ENCODE data around the gene IRF2BPL.
A peak's percentile ranks its signal among the peaks of the same experiment; 100 is the strongest.

Gene IRF2BPL

GRCh38 chr14:77051116-77051515 lies 22.6 kb upstream of the IRF2BPL start:
- no peaks in the 10 kb centered on the region for H3K27me3 ChIP-seq (ENCODE audit: control insufficient read depth, insufficient read depth, low read length)
- H3K9ac ChIP-seq (ENCODE audit: low read length) = no peak overlapping the region
- peaks cover 29% of the 10 kb centered on the region for H3K4me1 ChIP-seq (ENCODE audit: control insufficient read depth, insufficient read depth, low read length)
- no peaks in the 10 kb centered on the region for H3K36me3 ChIP-seq (ENCODE audit: control insufficient read depth, insufficient read depth, low read length)
- H3K9me3 ChIP-seq (ENCODE audit: control insufficient read depth, low read length) = no peaks in the 10 kb centered on the region
- no peak overlapping the region for H3K4me3 ChIP-seq (ENCODE audit: low read length)

- Histone ChIP-seq H3K9ac (ENCODE audit: low read length) (no peak overlapping the region), H3K36me3 (ENCODE audit: control insufficient read depth, insufficient read depth, low read length) (no peaks in the 10 kb centered on the region), H3K9me3 (ENCODE audit: control insufficient read depth, low read length) (no peaks in the 10 kb centered on the region), H3K27me3 (ENCODE audit: control insufficient read depth, insufficient read depth, low read length) (no peaks in the 10 kb centered on the region), H3K4me3 (ENCODE audit: low read length) (no peak overlapping the region), H3K4me1 (ENCODE audit: control insufficient read depth, insufficient read depth, low read length) (peaks cover 48% of the 10 kb centered on the region)
Observed at GRCh38 chr14:77046721-77047120, 18.2 kb upstream of the IRF2BPL start.

DNA sequence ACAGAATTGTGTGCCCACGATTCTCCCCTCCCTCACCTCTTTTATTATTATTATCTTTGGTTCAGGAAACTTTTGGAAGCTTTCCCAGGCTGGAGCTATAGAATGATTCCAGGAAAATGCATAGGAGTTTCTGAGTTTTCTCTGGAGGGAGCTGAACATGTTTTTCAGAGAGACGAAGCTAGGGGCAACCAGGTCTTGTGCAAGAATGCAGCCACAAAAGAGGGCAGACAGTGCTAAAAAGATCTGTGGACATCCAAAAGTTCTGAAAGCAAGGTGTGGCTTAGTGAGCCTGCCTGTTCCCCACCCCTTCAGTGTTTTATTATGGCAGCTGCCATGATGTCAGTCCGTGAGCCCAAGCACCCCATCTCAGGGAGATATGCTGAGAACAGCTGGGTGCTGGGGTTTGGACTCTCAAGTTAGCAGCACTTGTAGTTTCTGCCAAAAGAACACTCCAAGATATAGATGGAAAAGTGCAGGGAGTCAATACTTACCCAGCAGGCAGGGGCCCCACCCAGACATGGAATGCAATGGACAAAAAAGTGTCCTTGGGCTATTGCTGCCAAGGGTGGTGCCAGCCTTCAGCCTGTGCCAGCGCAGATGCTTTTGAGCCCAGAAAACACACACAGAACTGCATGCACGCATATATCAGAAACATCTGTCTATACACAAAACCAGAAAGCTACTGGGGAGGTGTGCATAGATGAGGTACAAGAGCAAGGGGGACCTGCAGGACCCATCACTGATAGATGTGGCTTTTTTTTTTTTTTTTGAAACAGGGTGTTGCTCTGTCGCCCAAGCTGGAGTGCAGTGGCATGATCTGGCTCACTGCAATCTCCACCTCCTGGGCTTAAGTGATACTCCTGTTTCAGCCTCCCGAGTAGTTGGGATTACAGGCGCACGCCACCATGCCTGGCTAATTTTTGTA lies 17.0 kb upstream of the IRF2BPL start:
- Histone ChIP-seq H3K27me3 (ENCODE audit: control insufficient read depth, insufficient read depth, low read length) (no peaks in the 10 kb centered on the region), H3K9ac (ENCODE audit: low read length) (peak overlapping the region; percentile 8), H3K36me3 (ENCODE audit: control insufficient read depth, insufficient read depth, low read length) (no peaks in the 10 kb centered on the region), H3K4me3 (ENCODE audit: low read length) (no peak overlapping the region), H3K9me3 (ENCODE audit: control insufficient read depth, low read length) (no peaks in the 10 kb centered on the region), H3K4me1 (ENCODE audit: control insufficient read depth, insufficient read depth, low read length) (peaks cover 52% of the 10 kb centered on the region)

DNA sequence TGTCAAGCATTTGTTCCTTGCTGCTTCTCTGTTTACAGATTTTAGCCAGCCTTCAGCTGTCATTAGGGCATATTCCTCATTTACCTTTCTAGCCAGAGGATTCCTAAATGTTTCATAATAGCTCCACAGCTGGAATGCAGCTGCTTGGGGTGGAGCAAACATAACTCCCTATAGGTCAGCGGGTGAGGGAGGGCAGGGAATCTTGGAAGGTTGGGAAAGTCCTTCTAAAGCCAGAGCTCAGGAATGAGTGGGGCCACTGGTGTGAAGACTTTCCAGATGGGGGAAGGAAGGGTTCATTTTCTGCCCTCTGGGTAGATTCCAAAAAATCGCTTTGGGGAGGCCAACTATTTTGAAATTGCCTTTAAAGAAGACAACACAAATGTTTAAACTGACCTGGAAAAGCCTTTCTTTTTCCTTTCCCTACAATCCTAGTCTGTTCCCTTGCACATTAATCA lies 16.3 kb upstream of the IRF2BPL start:
- Histone ChIP-seq H3K27me3 (ENCODE audit: control insufficient read depth, insufficient read depth, low read length) (no peaks in the 10 kb centered on the region), H3K36me3 (ENCODE audit: control insufficient read depth, insufficient read depth, low read length) (no peaks in the 10 kb centered on the region), H3K9ac (ENCODE audit: low read length) (peak overlapping the region; percentile 8), H3K4me3 (ENCODE audit: low read length) (no peak overlapping the region), H3K4me1 (ENCODE audit: control insufficient read depth, insufficient read depth, low read length) (peaks cover 55% of the 10 kb centered on the region), H3K9me3 (ENCODE audit: control insufficient read depth, low read length) (no peaks in the 10 kb centered on the region)

GRCh38 chr14:77043984-77044485 lies 15.5 kb upstream of the IRF2BPL start:
- Histone ChIP-seq H3K4me3 (ENCODE audit: low read length) (no peak overlapping the region), H3K27me3 (ENCODE audit: control insufficient read depth, insufficient read depth, low read length) (no peaks in the 10 kb centered on the region), H3K9ac (ENCODE audit: low read length) (peak overlapping the region; percentile 47), H3K9me3 (ENCODE audit: control insufficient read depth, low read length) (no peaks in the 10 kb centered on the region), H3K36me3 (ENCODE audit: control insufficient read depth, insufficient read depth, low read length) (no peaks in the 10 kb centered on the region), H3K4me1 (ENCODE audit: control insufficient read depth, insufficient read depth, low read length) (peaks cover 62% of the 10 kb centered on the region)

DNA sequence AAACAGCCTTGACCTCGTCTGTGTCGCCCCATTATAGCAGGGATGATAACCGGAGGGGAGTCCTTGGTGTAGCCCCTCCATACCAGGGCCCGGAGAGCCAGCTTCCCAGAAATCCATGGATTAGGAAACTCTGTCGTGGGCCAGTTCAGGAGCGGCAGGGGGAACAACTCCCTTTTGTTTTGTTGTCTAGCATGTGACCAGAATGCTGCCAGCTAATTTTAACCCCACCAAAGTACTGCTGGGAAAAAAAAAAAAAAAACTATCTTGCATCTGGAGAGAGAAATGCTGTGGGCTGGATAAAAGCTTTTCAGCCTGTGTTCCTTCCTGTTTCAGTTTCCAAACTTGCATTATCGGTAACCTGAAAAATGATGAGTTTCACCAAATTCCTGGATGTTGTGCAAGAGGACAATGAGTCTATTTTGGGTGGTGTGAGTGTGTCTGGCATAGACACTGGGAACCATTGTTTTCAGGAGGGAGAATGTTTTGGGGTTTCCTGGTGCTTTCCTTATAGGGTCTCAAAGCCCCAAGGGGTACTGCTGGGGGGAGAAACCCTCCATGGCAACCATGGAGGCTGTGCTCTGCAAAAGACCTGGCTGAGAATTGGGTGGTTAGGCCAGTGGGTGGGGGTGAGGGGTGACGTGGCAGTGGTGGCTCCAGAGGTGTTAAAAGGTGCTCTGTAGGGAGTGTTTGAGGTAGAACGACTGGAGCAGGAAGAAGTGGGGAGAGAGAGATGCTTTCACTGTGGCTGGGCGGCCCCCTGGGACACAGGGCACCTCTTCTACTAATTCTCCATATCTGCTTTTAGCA lies 14.9 kb upstream of the IRF2BPL start:
- Histone ChIP-seq H3K9ac (ENCODE audit: low read length) (peak overlapping the region; percentile 47), H3K4me3 (ENCODE audit: low read length) (no peak overlapping the region), H3K4me1 (ENCODE audit: control insufficient read depth, insufficient read depth, low read length) (peaks cover 69% of the 10 kb centered on the region), H3K36me3 (ENCODE audit: control insufficient read depth, insufficient read depth, low read length) (no peaks in the 10 kb centered on the region), H3K9me3 (ENCODE audit: control insufficient read depth, low read length) (no peaks in the 10 kb centered on the region), H3K27me3 (ENCODE audit: control insufficient read depth, insufficient read depth, low read length) (no peaks in the 10 kb centered on the region)

DNA sequence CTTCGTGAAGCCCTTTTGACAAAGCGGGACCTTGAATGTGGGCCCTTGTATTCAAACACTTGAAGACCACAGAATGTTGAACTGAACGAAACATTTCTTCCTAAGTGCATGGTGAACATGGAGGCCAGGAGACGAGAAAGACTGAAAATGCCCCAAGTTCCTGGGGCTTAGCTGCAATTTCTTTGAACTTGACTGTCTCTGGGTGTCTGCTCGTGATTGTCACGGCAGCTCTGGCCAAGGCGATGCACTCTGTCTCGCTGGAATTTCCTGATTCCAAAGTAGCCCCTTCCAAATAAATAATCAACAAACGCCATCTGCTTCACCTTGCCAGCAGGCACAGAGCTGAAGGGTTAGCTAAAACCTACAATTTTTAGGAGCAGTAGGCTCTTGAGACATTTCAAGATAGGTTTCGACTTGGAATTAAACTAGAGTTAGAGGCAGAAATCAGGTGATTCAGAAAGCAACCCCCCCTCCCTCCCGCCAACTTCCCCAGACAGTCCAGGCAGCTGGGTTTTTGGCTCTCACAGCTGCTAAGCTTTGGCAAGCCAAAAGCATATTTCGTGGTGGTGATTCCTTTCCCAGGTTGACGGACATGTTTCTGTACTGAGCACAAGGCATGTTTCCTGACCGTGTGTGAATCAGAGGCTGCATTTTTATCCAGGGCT lies 13.5 kb upstream of the IRF2BPL start:
- Histone ChIP-seq H3K27me3 (ENCODE audit: control insufficient read depth, insufficient read depth, low read length) (no peaks in the 10 kb centered on the region), H3K9me3 (ENCODE audit: control insufficient read depth, low read length) (no peaks in the 10 kb centered on the region), H3K9ac (ENCODE audit: low read length) (peak overlapping the region; percentile 29), H3K4me1 (ENCODE audit: control insufficient read depth, insufficient read depth, low read length) (peaks cover 78% of the 10 kb centered on the region), H3K4me3 (ENCODE audit: low read length) (no peak overlapping the region), H3K36me3 (ENCODE audit: control insufficient read depth, insufficient read depth, low read length) (no peaks in the 10 kb centered on the region)

DNA sequence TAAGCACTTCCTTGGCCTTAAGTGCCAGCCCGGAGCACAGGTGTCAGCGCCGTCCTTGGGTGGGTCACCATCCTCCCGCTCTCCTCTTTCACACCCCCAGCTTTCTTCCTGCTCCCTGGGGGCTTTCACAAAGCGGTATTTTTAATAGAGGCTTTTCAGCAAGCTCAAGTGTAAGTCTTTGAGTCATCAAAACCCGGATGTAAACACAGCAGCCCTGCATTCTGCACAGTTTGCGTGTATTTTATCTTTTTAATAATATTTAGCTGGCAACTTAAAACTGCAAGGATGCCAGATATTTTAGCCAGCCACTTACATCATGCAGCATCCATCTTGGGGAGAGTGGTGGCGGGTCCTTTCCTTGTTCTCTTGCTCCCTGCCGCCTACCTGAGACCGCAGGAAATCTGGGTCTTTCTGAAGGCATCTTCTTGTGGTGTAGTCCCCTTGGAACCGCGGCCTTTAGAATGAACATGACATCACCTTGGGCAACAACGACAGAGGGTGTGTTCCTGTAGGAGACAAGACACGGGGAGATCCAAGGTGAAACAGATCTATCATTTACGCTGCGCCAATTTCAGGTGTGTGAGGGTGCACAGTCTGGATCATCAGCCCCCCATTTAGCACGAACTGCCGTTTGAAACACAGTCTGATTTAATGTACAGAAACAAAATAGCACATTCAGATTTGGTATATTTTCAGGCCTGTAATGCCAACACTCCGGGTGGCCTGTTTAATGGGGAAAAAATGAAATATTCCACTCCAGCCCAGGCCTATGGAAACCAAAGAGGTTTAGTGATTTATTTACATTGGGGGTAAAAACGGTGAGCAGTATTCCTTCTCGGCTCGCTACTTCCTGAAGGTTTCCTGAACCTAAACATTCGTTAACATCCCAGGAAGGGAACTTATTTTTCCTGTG lies 12.5 kb upstream of the IRF2BPL start:
- Histone ChIP-seq H3K9ac (ENCODE audit: low read length) (peak overlapping the region; percentile 56), H3K36me3 (ENCODE audit: control insufficient read depth, insufficient read depth, low read length) (no peaks in the 10 kb centered on the region), H3K27me3 (ENCODE audit: control insufficient read depth, insufficient read depth, low read length) (no peaks in the 10 kb centered on the region), H3K4me1 (ENCODE audit: control insufficient read depth, insufficient read depth, low read length) (peaks cover 79% of the 10 kb centered on the region), H3K4me3 (ENCODE audit: low read length) (peak overlapping the region; percentile 68), H3K9me3 (ENCODE audit: control insufficient read depth, low read length) (no peaks in the 10 kb centered on the region)

DNA sequence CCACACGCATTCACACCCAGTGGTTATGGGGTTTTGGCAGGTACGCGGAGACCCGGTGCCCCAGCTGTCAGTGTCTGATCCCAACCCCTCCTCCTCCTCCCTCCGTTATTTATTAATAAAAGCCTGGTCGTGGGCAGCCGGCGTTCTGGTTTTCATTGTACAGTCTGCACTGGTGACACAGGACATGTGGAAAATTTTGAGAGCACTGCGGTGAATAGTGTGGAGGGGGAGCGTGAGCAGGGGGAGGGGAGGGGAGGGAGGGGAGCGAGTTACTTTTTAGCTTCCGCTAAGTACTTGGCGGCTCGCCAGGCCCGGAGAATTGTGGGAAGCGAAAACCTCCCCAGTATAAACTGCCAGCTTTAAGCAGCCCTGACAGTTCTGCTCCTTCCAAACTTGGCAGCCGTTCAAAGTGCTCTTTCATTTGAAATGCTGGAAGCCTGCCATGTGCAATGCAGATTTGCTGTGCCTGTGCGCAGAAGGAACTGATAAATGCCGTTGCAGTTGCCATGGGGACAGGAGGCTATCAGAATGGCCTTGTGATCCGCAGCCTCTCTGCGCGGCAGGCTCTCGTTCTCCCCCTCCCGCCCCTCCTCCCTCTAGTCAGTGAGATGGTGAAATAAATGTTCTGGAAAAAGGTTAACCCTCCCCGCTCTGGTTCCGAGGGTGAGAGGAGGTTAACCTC lies 11.7 kb upstream of the IRF2BPL start:
- Histone ChIP-seq H3K4me3 (ENCODE audit: low read length) (peak overlapping the region; percentile 68), H3K4me1 (ENCODE audit: control insufficient read depth, insufficient read depth, low read length) (peaks cover 71% of the 10 kb centered on the region), H3K9ac (ENCODE audit: low read length) (peak overlapping the region; percentile 65), H3K36me3 (ENCODE audit: control insufficient read depth, insufficient read depth, low read length) (no peaks in the 10 kb centered on the region), H3K9me3 (ENCODE audit: control insufficient read depth, low read length) (no peaks in the 10 kb centered on the region), H3K27me3 (ENCODE audit: control insufficient read depth, insufficient read depth, low read length) (no peaks in the 10 kb centered on the region)

- H3K36me3 ChIP-seq (ENCODE audit: control insufficient read depth, insufficient read depth, low read length) = no peaks in the 10 kb centered on the region
- no peaks in the 10 kb centered on the region for H3K9me3 ChIP-seq (ENCODE audit: control insufficient read depth, low read length)
- H3K27me3 ChIP-seq (ENCODE audit: control insufficient read depth, insufficient read depth, low read length) = no peaks in the 10 kb centered on the region
- peaks cover 67% of the 10 kb centered on the region for H3K4me1 ChIP-seq (ENCODE audit: control insufficient read depth, insufficient read depth, low read length)
- peak overlapping the region; percentile 65 for H3K9ac ChIP-seq (ENCODE audit: low read length)
- H3K4me3 ChIP-seq (ENCODE audit: low read length) = no peak overlapping the region
Observed at GRCh38 chr14:77039285-77040058, 11.0 kb upstream of the IRF2BPL start.
